HAP-1 (cell line): ENCODE data around the gene P3H2.

Experiments
- DNase-seq, 2 experiments: peaks; one replicate each; pipeline ENCODE4 v3.0.0-alpha.2; 2016 to 2020; ENCODE audit warnings: low spot score in 2 of 2
- H3K27me3 ChIP-seq: fragments of 250-450 bp; sonication (Bioruptor Pico); 2 replicates; pipeline ENCODE4 v1.5.1; 2020; ENCODE audit warnings: low read depth, mild to moderate bottlenecking, moderate library complexity
- H3K36me3 ChIP-seq: fragments of 250-450 bp; sonication (Bioruptor Pico); replicated peaks from 2 replicates; pipeline ENCODE4 v1.5.1; 2020; ENCODE audit warnings: mild to moderate bottlenecking
- H3K4me1 ChIP-seq: fragments of 250-450 bp; sonication (Bioruptor Pico); 2 replicates; pipeline ENCODE4 v1.5.1; 2020; ENCODE audit warnings: mild to moderate bottlenecking
- H3K4me3 ChIP-seq: fragments of 250-450 bp; sonication (Bioruptor Pico); 2 replicates; pipeline ENCODE4 v1.5.1; 2020; ENCODE audit warnings: mild to moderate bottlenecking, moderate library complexity
- H3K9me3 ChIP-seq: fragments of 250-450 bp; sonication (Bioruptor Pico); 2 replicates; pipeline ENCODE4 v1.5.1; 2020; ENCODE audit warnings: mild to moderate bottlenecking, moderate library complexity
- in situ Hi-C: fragments of 300-500 bp; cut with MboI; formaldehyde crosslinking; loops from 3 replicates; pipeline ENCODE4 v1.14.3; 2020; ENCODE audit warnings: low sequenced_read_pairs, inconsistent platforms, mixed read lengths

P3H2 gene

DNA sequence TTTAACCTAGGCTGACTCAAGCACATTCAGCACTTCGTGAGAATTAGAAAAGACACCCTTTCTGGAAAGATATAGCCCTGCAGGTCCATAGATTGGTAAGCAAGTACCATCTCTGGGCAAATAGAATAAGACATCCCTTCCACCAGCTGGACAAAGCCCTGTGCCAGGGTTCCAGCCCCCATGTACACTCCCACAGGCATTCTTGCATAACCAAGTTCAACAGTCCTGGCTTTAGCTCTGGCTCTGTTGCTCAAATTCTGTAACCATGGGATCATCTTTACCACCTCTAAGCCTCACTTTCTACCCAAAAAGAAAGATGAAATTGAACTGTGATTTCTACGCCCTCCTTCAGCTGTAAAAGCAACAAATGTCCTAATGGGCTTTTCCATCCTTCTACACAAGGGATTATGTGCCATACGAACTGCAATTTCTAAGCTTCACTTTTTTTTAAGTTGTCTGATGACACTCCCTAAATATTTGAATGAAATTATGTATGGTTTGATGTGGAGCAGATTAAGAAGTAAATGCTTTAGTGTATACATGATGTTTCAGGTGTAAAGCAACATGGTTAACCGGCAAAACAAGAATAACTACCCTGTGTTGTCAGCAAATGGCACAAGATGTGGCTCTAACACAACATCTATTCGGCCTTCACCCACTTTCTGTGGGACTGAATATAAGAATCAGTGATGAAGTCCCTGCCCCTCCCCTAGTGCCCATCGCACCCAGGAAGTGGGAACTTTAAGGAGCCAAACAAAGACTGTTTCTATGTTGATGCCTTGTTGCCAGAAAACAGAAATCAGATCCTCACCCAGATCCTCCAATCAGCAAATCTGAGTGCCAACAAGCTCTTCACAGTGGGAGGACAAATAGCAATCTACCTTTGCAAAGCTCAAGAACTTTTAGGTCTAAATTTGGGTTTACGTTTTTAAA lies 165.7 kb downstream of the P3H2 start:
- DNase-seq: no peak
- in situ Hi-C loops: loop anchor here (25.0 kb wide), 1 partner anchor 482 kb away; the partner anchor contains the start of gene TMEM207
- H3K27me3 ChIP-seq: peaks cover 11% of the 10 kb centered on the region
- no peaks in the 10 kb centered on the region for H3K4me1 ChIP-seq
- H3K4me3 ChIP-seq: no peak overlapping the region
- H3K9me3 ChIP-seq: no peaks in the 10 kb centered on the region
- no peaks in the 10 kb centered on the region for H3K36me3 ChIP-seq

GRCh38 chr3:189953551-189953950 lies 167.1 kb downstream of the P3H2 start:
- no peaks in the 10 kb centered on the region for H3K4me1 ChIP-seq
- H3K27me3 ChIP-seq: peaks cover 11% of the 10 kb centered on the region
- in situ Hi-C loops: loop anchor here (25.0 kb wide), 1 partner anchor 484 kb away; the partner anchor contains the start of gene TMEM207
- no peak overlapping the region for H3K4me3 ChIP-seq
- H3K9me3 ChIP-seq: no peaks in the 10 kb centered on the region
- no peak for DNase-seq
- no peaks in the 10 kb centered on the region for H3K36me3 ChIP-seq

GRCh38 chr3:189952272-189952671 lies 168.4 kb downstream of the P3H2 start:
- DNase-seq: no peak
- Histone ChIP-seq H3K4me1 (no peaks in the 10 kb centered on the region), H3K9me3 (no peaks in the 10 kb centered on the region), H3K36me3 (no peaks in the 10 kb centered on the region), H3K27me3 (peaks cover 8% of the 10 kb centered on the region), H3K4me3 (no peak overlapping the region)
- in situ Hi-C loops: loop anchor here (25.0 kb wide), 1 partner anchor 485 kb away; the partner anchor contains the start of gene TMEM207

- Histone ChIP-seq H3K36me3 (no peaks in the 10 kb centered on the region), H3K4me1 (no peaks in the 10 kb centered on the region), H3K4me3 (no peak overlapping the region), H3K9me3 (no peaks in the 10 kb centered on the region), H3K27me3 (peaks cover 8% of the 10 kb centered on the region)
- in situ Hi-C loops: loop anchor here (25.0 kb wide), 1 partner anchor 487 kb away; the partner anchor contains the start of gene TMEM207
- no peak for DNase-seq
Measured at GRCh38 chr3:189950258-189950657, 170.4 kb downstream of the P3H2 start.

GRCh38 chr3:189949580-189949979 lies 171.1 kb downstream of the P3H2 start:
- Histone ChIP-seq H3K9me3 (no peaks in the 10 kb centered on the region), H3K27me3 (peaks cover 8% of the 10 kb centered on the region), H3K4me1 (no peaks in the 10 kb centered on the region), H3K4me3 (no peak overlapping the region), H3K36me3 (no peaks in the 10 kb centered on the region)
- DNase-seq: no peak
- in situ Hi-C loops: loop anchor here (10.0 kb wide), 1 partner anchor 675 kb away; no protein-coding TSS in a partner anchor

- Histone ChIP-seq H3K27me3 (peaks cover 5% of the 10 kb centered on the region; the same call in 1 of the 2 replicates), H3K4me1 (no peaks in the 10 kb centered on the region), H3K9me3 (no peaks in the 10 kb centered on the region), H3K4me3 (no peak overlapping the region), H3K36me3 (no peaks in the 10 kb centered on the region)
- DNase-seq: no peak
- in situ Hi-C loops: loop anchor here (10.0 kb wide), 1 partner anchor 674 kb away; no protein-coding TSS in a partner anchor
Measured at GRCh38 chr3:189948724-189949045, 172.0 kb downstream of the P3H2 start.

DNA sequence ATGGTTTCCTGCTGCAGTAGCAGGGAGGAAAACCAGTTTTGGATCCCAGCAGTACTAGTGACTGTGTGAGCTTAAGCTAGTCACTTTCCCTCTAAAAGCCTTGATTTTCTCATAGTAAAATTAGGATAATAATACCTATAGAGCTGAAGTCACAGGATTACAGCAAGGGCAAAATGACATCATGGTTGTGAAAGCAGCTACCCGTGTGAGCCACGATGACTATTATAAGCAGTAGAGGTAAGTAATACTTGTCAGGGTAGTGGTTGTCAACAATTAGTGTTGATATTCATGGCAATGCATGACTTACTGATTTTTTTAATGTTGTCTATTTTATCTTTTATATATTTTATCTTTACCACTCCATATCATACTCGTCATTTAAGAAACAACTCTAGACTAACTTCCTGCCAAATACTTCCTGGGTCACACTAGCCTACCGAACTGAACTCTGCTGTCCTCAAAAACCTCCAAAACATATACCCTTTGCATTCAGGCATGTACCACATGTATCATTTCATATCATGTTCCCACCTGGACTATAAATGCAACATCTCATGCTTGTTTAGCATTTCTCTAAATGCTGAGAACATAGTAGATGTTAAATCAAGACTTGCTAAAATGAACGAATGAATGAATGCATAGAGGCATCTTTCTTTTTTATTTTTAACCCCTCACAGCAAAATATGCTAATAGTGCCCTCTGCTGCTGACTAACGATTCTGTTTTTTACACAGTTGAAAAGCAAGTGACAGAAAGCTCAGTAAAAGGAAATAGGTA lies 172.6 kb downstream of the P3H2 start:
- Histone ChIP-seq H3K4me1 (no peaks in the 10 kb centered on the region), H3K27me3 (0 out of 2 replicates have a peak, but pooled peaks cover 4% of the 10 kb centered on the region), H3K9me3 (no peaks in the 10 kb centered on the region), H3K4me3 (no peak overlapping the region), H3K36me3 (no peaks in the 10 kb centered on the region)
- DNase-seq: no peak
- in situ Hi-C loops: loop anchor here (10.0 kb wide), 1 partner anchor 673 kb away; no protein-coding TSS in a partner anchor

- no peak for DNase-seq
- Histone ChIP-seq H3K36me3 (no peaks in the 10 kb centered on the region), H3K9me3 (no peaks in the 10 kb centered on the region), H3K4me3 (no peak overlapping the region), H3K4me1 (no peaks in the 10 kb centered on the region), H3K27me3 (no peaks in the 10 kb centered on the region)
- in situ Hi-C loops: loop anchor here (10.0 kb wide), 1 partner anchor 672 kb away; no protein-coding TSS in a partner anchor
Measured at GRCh38 chr3:189947068-189947467, 173.6 kb downstream of the P3H2 start.

DNA sequence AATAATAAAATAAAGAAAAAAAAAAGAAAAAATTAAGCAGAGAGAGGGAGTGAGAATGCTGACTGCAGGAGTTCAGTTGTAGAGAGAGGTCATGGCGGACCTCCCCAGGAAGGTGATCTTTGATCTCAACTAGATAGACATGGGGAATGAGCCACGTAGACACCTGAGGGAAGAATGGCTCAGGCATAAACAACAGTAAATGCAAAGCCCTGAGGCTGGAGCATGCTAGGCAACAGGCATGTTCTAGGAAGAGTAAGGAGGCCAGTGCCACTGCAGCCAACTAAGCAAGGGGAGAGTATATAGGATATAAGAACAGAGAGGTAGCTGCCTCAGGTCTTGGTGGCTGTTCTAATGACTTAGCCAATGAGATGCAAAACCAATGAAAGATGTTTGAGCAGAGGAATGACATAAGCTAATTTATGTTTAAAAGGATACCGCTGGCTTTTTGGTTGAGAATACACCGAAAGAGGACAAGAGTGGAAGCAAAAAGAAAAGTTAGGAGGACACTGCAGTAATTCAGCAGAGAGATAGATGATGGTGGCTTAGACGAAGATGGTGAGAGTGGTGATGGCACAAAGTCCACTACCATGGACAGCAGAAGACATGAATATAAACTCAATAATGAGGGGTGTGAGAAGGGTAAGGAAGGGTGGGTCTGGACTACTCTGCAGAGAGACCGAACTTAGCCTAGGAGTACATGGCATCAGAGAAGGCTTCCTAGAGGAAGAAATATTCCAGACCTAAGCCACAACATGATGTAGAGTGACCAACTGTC lies 174.6 kb downstream of the P3H2 start:
- no peaks in the 10 kb centered on the region for H3K9me3 ChIP-seq
- H3K27me3 ChIP-seq: no peaks in the 10 kb centered on the region
- H3K4me1 ChIP-seq: no peaks in the 10 kb centered on the region
- no peak overlapping the region for H3K4me3 ChIP-seq
- H3K36me3 ChIP-seq: no peaks in the 10 kb centered on the region
- DNase-seq: no peak
- in situ Hi-C loops: loop anchor here (10.0 kb wide), 1 partner anchor 671 kb away; no protein-coding TSS in a partner anchor

GRCh38 chr3:189944285-189945145 lies 176.2 kb downstream of the P3H2 start:
- Histone ChIP-seq H3K9me3 (no peaks in the 10 kb centered on the region), H3K4me3 (no peak overlapping the region), H3K27me3 (no peaks in the 10 kb centered on the region), H3K36me3 (no peaks in the 10 kb centered on the region), H3K4me1 (no peaks in the 10 kb centered on the region)
- in situ Hi-C loops: loop anchor here (10.0 kb wide), 1 partner anchor 670 kb away; no protein-coding TSS in a partner anchor
- no peak for DNase-seq

- DNase-seq: no peak
- no peak overlapping the region for H3K4me3 ChIP-seq
- no peaks in the 10 kb centered on the region for H3K4me1 ChIP-seq
- H3K27me3 ChIP-seq: no peaks in the 10 kb centered on the region
- no peaks in the 10 kb centered on the region for H3K36me3 ChIP-seq
- no peaks in the 10 kb centered on the region for H3K9me3 ChIP-seq
- in situ Hi-C loops: loop anchor here (10.0 kb wide), 1 partner anchor 668 kb away; no protein-coding TSS in a partner anchor
Measured at GRCh38 chr3:189942948-189943347, 177.7 kb downstream of the P3H2 start.

DNA sequence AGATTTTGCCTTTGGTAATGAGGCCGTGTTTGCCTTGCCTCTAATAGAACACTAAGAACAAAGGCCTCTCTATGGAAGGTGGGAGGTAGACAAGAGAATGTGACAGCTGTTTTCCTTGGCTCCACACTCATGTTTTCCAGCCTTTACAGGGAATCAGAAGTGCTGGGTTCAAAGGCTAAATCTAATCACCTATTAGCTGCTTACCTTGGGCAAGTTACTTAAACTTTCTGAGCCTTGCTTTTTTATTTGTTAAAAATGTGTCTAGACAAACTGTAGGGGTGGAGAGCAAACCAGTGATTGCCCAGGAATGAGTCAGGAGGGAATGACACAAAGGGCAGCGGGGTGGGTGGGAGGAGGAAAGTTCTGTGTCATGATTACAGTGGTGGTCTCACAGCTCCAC lies 179.0 kb downstream of the P3H2 start:
- no peaks in the 10 kb centered on the region for H3K4me1 ChIP-seq
- no peak overlapping the region for H3K4me3 ChIP-seq
- H3K27me3 ChIP-seq: no peaks in the 10 kb centered on the region
- in situ Hi-C loops: loop anchor here (10.0 kb wide), 1 partner anchor 667 kb away; no protein-coding TSS in a partner anchor
- H3K9me3 ChIP-seq: no peaks in the 10 kb centered on the region
- DNase-seq: no peak
- H3K36me3 ChIP-seq: no peaks in the 10 kb centered on the region
